ENCODE data around the gene BRIP1. TPM values are rescaled to one million over a fixed set of nuclear protein-coding genes. Genes with fewer than 3 reads are reported as not detected.
"Not testable (repeated sequence)": the region's sequence is repeated elsewhere in the genome, so short reads cannot be mapped to it uniquely, and the experiment has no call there.

BRIP1 gene
- total RNA-seq, 2 donors from 2014 or later = 10.8 to 23.1 TPM

DNA sequence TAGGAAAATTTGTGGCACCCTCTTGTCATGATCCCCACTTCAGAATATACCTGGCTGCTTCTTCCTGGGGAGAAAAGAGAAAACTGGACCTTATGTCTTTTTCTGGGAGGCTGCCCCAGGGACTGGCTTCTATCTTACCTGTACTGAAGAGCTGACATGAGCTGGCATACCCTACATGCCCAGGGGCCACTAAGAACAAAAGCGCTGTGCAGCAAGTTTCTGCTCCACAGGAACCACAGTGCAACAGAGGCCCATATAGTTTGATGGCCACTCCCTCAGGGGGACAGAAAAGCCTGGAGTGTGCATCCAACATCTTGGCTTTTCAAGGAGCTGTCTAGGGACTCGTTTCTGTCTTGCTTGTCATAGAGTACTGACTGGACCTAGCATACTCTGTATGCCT lies 175.6 kb downstream of the BRIP1 start:
- DNase-seq (ENCODE audit: low spot score) (no peak), ATAC-seq (no peak)
- Mint-ChIP-seq H3K4me1 (ENCODE audit: low read depth in 2 of 2) (no peaks in the 10 kb centered on the region), H3K27me3 (no peaks in the 10 kb centered on the region), H3K36me3 (no peaks in the 10 kb centered on the region), H3K9me3 (no peaks in the 10 kb centered on the region), H3K4me3 (no peak overlapping the region), H3K27ac (no peak overlapping the region)

- Mint-ChIP-seq H3K27ac (no peak overlapping the region), H3K9me3 (no peaks in the 10 kb centered on the region), H3K27me3 (no peaks in the 10 kb centered on the region), H3K36me3 (no peaks in the 10 kb centered on the region), H3K4me3 (no peak overlapping the region), H3K4me1 (ENCODE audit: low read depth in 2 of 2) (no peaks in the 10 kb centered on the region)
- ATAC-seq = no peak
- no peak for DNase-seq (ENCODE audit: low spot score)
Measured at GRCh38 chr17:61686113-61686512, 177.2 kb downstream of the BRIP1 start.

DNA sequence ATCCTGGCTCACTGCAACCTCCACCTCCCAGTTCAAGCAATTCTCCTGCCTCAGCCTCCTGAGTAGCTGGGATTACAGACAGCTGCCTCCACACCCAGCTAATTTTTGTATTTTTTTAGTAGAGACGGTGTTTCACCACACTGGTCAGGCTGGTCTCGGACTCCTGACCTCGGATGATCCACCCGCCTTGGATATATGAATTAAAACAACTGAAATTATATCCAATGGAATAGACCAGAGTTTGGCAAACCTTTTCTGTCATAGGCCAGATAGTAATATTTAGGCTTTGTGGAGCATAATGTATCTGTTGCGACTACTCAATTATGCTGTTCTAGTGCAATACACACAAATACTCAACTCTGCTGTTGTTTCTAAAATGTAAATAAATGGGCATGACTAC lies 178.5 kb downstream of the BRIP1 start:
- Mint-ChIP-seq H3K9me3 (no peaks in the 10 kb centered on the region), H3K4me3 (no peak overlapping the region)

DNA sequence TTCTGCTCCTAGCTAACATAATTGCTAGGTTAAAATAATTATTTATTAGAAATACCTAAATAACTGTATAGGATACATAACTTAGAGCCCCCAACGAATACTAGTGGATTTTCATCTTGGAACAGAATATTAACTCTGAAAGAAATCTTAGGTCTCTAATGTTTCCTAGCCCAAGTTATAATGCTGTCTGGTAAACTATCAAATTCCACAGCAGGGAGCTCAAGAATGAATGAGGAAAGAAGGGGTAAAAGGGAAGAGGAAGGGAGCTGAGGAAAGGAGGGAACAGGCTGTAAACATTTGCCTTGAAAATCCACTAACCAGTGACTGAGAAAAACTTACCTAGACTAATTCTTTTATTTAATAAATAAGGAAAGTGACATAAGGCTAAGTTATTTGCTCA lies 179.2 kb downstream of the BRIP1 start:
- no peaks in the 10 kb centered on the region for H3K27me3 Mint-ChIP-seq
- no peak overlapping the region for H3K4me3 Mint-ChIP-seq
- DNase-seq (ENCODE audit: low spot score) (no peak), ATAC-seq (no peak)
- H3K4me1 Mint-ChIP-seq (ENCODE audit: low read depth in 2 of 2) = no peaks in the 10 kb centered on the region
- no peak overlapping the region for H3K27ac Mint-ChIP-seq
- H3K9me3 Mint-ChIP-seq = no peaks in the 10 kb centered on the region
- H3K36me3 Mint-ChIP-seq = no peaks in the 10 kb centered on the region

More for the DNA sequence above, 178.5 kb downstream of the BRIP1 start:
- no peaks in the 10 kb centered on the region for H3K4me1 Mint-ChIP-seq (ENCODE audit: low read depth in 2 of 2)
- no peaks in the 10 kb centered on the region for H3K27me3 Mint-ChIP-seq
- DNase-seq (ENCODE audit: low spot score) = no peak
- no peaks in the 10 kb centered on the region for H3K36me3 Mint-ChIP-seq
- no peak overlapping the region for H3K27ac Mint-ChIP-seq
- ATAC-seq = no peak

DNA sequence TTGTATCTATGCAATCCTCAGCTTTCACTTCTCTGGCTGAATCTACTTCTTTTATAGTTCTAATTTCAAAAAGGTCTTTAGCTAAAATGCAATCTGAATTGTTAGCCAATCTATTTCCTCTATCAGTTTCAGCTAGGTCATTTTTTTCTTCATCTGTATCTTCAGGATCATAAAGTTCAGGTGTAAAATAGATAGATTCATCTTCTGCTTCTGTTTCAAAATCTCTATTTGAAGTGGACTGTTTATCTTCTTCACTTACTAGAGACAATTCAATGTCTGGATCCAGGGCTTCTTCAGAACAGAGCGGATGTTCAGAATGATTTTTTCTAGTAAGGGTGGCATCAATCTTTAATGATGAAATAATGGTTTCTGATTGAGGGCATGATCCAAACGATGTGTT lies 179.9 kb downstream of the BRIP1 start:
- no peaks in the 10 kb centered on the region for H3K4me1 Mint-ChIP-seq (ENCODE audit: low read depth in 2 of 2)
- DNase-seq (ENCODE audit: low spot score) = no peak
- no peak for ATAC-seq
- no peak overlapping the region for H3K27ac Mint-ChIP-seq
- no peaks in the 10 kb centered on the region for H3K36me3 Mint-ChIP-seq
- H3K9me3 Mint-ChIP-seq = no peaks in the 10 kb centered on the region
- H3K27me3 Mint-ChIP-seq = no peaks in the 10 kb centered on the region
- no peak overlapping the region for H3K4me3 Mint-ChIP-seq

GRCh38 chr17:61680921-61681320 lies 182.4 kb downstream of the BRIP1 start:
- no peaks in the 10 kb centered on the region for H3K9me3 Mint-ChIP-seq
- H3K27ac Mint-ChIP-seq = no peak overlapping the region
- H3K4me1 Mint-ChIP-seq (ENCODE audit: low read depth in 2 of 2) = no peaks in the 10 kb centered on the region
- no peaks in the 10 kb centered on the region for H3K36me3 Mint-ChIP-seq
- ATAC-seq (no peak), DNase-seq (ENCODE audit: low spot score) (no peak)
- H3K4me3 Mint-ChIP-seq = no peak overlapping the region
- peaks cover 2% of the 10 kb centered on the region in 2 donors for H3K27me3 Mint-ChIP-seq

DNA sequence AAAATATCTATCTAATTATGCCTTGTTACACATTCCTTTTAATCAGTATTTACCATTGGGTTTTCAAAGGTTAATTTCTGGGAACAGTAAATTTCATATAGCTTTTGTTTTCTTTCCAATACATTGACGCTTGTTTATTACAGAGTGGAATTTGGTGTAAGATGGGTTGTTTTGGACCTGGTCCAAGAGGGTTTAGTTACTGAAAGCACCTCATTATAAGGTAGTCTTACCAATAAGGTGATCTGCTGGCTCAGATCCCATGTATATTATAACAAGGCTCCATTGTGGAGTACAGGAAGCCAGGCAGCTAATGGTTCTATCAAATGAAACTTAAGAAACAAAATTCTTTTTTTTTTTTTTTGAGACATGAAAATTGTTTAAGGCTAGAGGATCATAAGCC lies 185.0 kb downstream of the BRIP1 start:
- Mint-ChIP-seq H3K27me3 (peaks cover 6 to 10% of the 10 kb centered on the region in 2 donors), H3K4me3 (no peak overlapping the region), H3K27ac (no peak overlapping the region), H3K9me3 (no peaks in the 10 kb centered on the region), H3K36me3 (no peaks in the 10 kb centered on the region), H3K4me1 (ENCODE audit: low read depth in 2 of 2) (no peaks in the 10 kb centered on the region)
- ATAC-seq (no peak), DNase-seq (ENCODE audit: low spot score) (no peak)

DNA sequence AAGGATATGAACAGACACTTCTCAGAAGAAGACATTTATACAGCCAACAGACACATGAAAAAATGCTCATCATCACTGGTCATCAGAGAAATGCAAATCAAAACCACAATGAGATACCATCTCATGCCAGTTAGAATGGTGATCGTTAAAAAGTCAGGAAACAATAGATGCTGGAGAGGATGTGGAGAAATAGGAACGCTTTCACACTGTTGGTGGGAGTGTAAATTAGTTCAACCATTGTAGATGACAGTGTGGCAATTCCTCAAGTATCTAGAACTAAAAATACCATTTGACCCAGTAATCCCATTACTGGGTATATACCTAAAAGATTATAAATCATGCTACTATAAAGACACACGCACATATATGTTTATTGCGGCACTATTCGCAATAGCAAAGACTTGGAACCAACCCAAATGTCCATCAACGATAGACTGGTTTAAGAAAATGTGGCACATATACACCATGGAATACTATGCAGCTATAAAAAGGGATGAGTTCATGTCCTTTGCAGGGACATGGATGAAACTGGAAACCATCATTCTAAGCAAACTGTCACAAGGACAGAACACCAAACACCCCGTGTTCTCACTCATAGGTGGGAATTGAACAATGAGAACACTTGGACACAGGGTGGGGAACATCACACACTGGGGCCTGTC lies 186.0 kb downstream of the BRIP1 start:
- H3K4me3 Mint-ChIP-seq; H3K36me3 Mint-ChIP-seq; ATAC-seq; H3K9me3 Mint-ChIP-seq; H3K27ac Mint-ChIP-seq; H3K4me1 Mint-ChIP-seq (ENCODE audit: low read depth in 2 of 2); DNase-seq (ENCODE audit: low spot score): not testable (repeated sequence)
- H3K27me3 Mint-ChIP-seq = peaks cover 6 to 10% of the 10 kb centered on the region in 2 donors

- H3K27ac Mint-ChIP-seq; ATAC-seq; H3K36me3 Mint-ChIP-seq; H3K4me3 Mint-ChIP-seq; DNase-seq (ENCODE audit: low spot score); H3K9me3 Mint-ChIP-seq; H3K4me1 Mint-ChIP-seq (ENCODE audit: low read depth in 2 of 2): not testable (repeated sequence)
- peaks cover 6 to 10% of the 10 kb centered on the region in 2 donors for H3K27me3 Mint-ChIP-seq
Measured at GRCh38 chr17:61676522-61676921, 186.8 kb downstream of the BRIP1 start.

GRCh38 chr17:61674609-61675008 lies 188.7 kb downstream of the BRIP1 start:
- H3K36me3 Mint-ChIP-seq; H3K4me1 Mint-ChIP-seq (ENCODE audit: low read depth in 2 of 2); ATAC-seq; H3K27ac Mint-ChIP-seq; H3K9me3 Mint-ChIP-seq; DNase-seq (ENCODE audit: low spot score); H3K4me3 Mint-ChIP-seq: not testable (repeated sequence)
- H3K27me3 Mint-ChIP-seq = peaks cover 6 to 10% of the 10 kb centered on the region in 2 donors

GRCh38 chr17:61673019-61673897 lies 190.1 kb downstream of the BRIP1 start:
- H3K4me1 Mint-ChIP-seq (ENCODE audit: low read depth in 2 of 2); DNase-seq (ENCODE audit: low spot score); H3K36me3 Mint-ChIP-seq; H3K27ac Mint-ChIP-seq; H3K9me3 Mint-ChIP-seq; ATAC-seq; H3K4me3 Mint-ChIP-seq: not testable (repeated sequence)
- peaks cover 9 to 10% of the 10 kb centered on the region in 2 donors for H3K27me3 Mint-ChIP-seq

DNA sequence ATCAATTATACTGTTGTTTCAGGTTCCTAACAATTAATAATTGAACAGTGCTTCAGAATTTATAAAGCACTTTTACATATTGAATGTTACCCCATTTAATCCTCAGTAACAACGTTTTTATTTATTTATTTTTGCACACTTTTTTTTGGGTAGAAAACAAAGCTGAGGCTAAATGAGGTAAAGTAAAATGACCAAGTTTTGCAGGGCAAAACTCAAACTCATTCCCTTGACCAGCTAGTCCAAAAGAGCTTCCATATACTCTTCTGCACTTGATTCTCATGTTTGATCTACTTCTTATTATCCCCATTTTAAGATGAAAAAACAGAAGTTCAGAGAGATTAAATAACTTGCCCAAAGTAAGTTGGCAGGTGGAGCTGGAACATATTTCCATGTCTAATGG lies 191.2 kb downstream of the BRIP1 start:
- Mint-ChIP-seq H3K9me3 (no peaks in the 10 kb centered on the region), H3K27me3 (peaks cover 9 to 10% of the 10 kb centered on the region in 2 donors), H3K27ac (no peak overlapping the region), H3K4me3 (no peak overlapping the region), H3K36me3 (no peaks in the 10 kb centered on the region), H3K4me1 (ENCODE audit: low read depth in 2 of 2) (no peaks in the 10 kb centered on the region)
- DNase-seq (ENCODE audit: low spot score) = no peak
- ATAC-seq = no peak

DNA sequence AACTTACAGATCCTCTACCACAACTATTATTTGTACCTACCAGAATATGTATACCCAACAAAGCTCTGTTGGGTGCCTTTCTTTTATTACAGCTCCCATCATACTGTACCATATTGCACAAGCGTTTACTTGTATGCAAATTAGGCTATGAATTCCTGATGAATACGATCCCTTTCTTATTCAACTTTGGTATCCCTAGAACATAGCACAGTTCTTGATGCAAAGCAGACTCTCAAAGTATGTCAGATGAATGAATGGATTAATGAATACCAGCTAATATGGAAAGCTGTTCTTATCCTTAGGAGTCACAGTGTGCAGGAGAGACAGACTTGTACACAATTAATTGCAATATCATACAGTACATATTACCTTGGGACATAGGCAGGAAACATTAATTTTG lies 192.6 kb downstream of the BRIP1 start:
- H3K4me1 Mint-ChIP-seq (ENCODE audit: low read depth in 2 of 2) = no peaks in the 10 kb centered on the region
- no peak for ATAC-seq
- no peak overlapping the region for H3K4me3 Mint-ChIP-seq
- no peaks in the 10 kb centered on the region for H3K36me3 Mint-ChIP-seq
- DNase-seq (ENCODE audit: low spot score) = no peak
- peaks cover 6 to 8% of the 10 kb centered on the region in 2 donors for H3K27me3 Mint-ChIP-seq
- no peaks in the 10 kb centered on the region for H3K9me3 Mint-ChIP-seq
- H3K27ac Mint-ChIP-seq = no peak overlapping the region

DNA sequence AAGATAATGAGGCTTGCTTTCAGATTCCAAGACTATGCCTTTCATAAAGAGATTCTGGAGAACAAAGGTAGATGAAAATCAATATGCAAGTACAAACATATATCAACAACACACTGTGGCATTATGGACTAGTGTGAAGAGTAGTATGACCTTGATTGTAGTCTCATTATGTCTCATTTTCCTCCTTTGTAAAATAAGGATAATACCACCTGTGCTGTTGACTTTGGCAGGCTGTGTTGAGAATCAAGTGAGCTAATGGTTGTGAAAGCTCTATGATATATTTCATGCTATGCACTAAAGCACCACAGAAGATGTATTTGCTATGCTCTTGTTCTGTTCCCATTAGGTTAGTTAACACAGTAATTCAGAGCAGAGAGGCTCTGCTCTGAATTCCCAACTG lies 193.8 kb downstream of the BRIP1 start:
- ATAC-seq = no peak
- no peak overlapping the region for H3K27ac Mint-ChIP-seq

More for the DNA sequence above, 193.8 kb downstream of the BRIP1 start:
- no peak for DNase-seq (ENCODE audit: low spot score)
- no peak overlapping the region for H3K4me3 Mint-ChIP-seq
- peaks cover 12 to 16% of the 10 kb centered on the region in 2 donors for H3K27me3 Mint-ChIP-seq
- H3K36me3 Mint-ChIP-seq = no peaks in the 10 kb centered on the region
- H3K4me1 Mint-ChIP-seq (ENCODE audit: low read depth in 2 of 2) = no peaks in the 10 kb centered on the region
- H3K9me3 Mint-ChIP-seq = no peaks in the 10 kb centered on the region

Data from natural killer cell treated with Interleukin-12 subunit alpha and Interleukin-12 subunit beta and Interleukin-15 and Interleukin-18, amount 100 ng/mL, for 72 hours (primary cell).